ENCODE data around the gene FAM162B.
"Not testable (repeated sequence)": the region's sequence is repeated elsewhere in the genome, so short reads cannot be mapped to it uniquely, and the experiment has no call there.

Gene FAM162B

DNA sequence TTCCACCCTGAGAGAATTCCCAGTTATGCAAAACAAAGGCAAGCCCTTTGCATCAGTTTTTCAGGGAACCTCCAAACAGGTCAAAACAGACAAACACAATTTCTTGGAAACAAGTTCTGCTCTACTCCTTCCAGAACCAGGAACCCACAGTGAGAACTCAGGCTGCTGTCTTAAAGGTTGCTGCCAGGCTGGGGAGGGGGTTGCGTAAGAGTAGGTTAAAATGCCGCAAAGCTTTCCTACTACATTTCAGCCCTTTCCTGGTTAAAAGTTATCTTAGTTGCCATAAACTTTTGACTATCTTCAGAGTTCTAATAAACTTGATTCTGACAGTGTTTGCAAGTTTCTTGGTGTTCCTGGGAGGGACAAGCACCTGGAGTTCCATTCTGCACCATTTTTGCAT is 50.8 kb downstream of the FAM162B start:
- Histone ChIP-seq H3K4me3 (ENCODE audit: low read depth in 1 of 2, low read length in 2 of 2) (no peak overlapping the region), H3K36me3 (ENCODE audit: control insufficient read depth in 1 of 2, insufficient read depth in 2 of 2, low read length in 2 of 2) (peaks cover 20 to 44% of the 10 kb centered on the region in 2 donors), H3K27me3 (ENCODE audit: low read depth, low read length) (no peaks in the 10 kb centered on the region), H3K4me1 (ENCODE audit: control insufficient read depth in 1 of 2, insufficient read depth in 2 of 2, low read length in 2 of 2) (no peaks in the 10 kb centered on the region), H3K9me3 (ENCODE audit: control insufficient read depth in 1 of 2, low read length in 2 of 2) (no peaks in the 10 kb centered on the region), H3K27ac (ENCODE audit: low read length) (no peak overlapping the region)

DNA sequence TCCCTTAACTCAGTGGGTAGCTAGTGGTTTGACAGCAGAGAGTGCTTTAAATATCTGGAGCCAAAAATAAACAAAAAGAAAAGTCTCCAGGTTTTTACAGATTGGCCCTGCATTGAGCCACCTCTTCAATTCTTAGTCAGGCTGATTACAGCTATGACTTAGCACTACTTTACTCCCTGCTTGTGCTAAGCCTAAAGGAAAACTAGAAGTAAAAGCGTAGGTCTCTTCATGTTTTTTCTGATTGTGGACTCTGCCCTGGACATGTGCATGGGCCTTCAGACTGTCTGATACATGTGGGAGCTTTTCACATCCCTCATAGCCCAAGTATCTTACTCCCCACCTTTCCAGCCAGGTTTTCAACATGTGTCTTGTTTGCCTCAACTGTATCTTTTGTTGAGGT is 51.2 kb downstream of the FAM162B start:
- Histone ChIP-seq H3K27ac (ENCODE audit: low read length) (no peak overlapping the region), H3K36me3 (ENCODE audit: control insufficient read depth in 1 of 2, insufficient read depth in 2 of 2, low read length in 2 of 2) (peaks cover 18 to 45% of the 10 kb centered on the region in 2 donors), H3K9me3 (ENCODE audit: control insufficient read depth in 1 of 2, low read length in 2 of 2) (no peaks in the 10 kb centered on the region), H3K27me3 (ENCODE audit: low read depth, low read length) (no peaks in the 10 kb centered on the region), H3K4me3 (ENCODE audit: low read depth in 1 of 2, low read length in 2 of 2) (no peak overlapping the region), H3K4me1 (ENCODE audit: control insufficient read depth in 1 of 2, insufficient read depth in 2 of 2, low read length in 2 of 2) (no peaks in the 10 kb centered on the region)

DNA sequence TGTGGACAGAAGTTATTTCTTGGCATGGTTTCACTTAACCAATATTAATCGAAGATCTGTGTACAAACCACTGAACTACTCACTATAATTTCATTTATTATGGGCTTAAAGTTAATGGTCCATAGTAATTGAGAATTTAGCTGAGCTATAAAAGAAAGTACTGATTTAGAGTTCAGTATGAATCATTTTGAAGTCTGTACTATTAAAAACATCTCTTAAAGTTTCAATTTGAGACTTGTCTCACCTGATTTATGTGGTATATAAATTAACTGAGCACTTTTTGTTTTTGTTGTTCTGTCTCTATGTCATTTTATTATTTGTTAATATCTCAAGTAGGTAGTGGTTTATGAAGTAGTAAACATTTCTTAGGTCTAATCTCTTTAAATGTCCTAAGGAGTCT is 59.6 kb downstream of the FAM162B start:
- Histone ChIP-seq H3K27ac (ENCODE audit: low read length) (no peak overlapping the region), H3K27me3 (ENCODE audit: low read depth, low read length) (no peaks in the 10 kb centered on the region), H3K9me3 (ENCODE audit: control insufficient read depth in 1 of 2, low read length in 2 of 2) (no peaks in the 10 kb centered on the region), H3K4me3 (ENCODE audit: low read depth in 1 of 2, low read length in 2 of 2) (no peak overlapping the region), H3K4me1 (ENCODE audit: control insufficient read depth in 1 of 2, insufficient read depth in 2 of 2, low read length in 2 of 2) (no peaks in the 10 kb centered on the region), H3K36me3 (ENCODE audit: control insufficient read depth in 1 of 2, insufficient read depth in 2 of 2, low read length in 2 of 2) (peaks cover 0 to 40% of the 10 kb centered on the region in 2 donors)

GRCh38 chr6:116703888-116704287 is 61.6 kb downstream of the FAM162B start:
- peaks cover 0 to 42% of the 10 kb centered on the region in 2 donors for H3K36me3 ChIP-seq (ENCODE audit: control insufficient read depth in 1 of 2, insufficient read depth in 2 of 2, low read length in 2 of 2)
- H3K27ac ChIP-seq (ENCODE audit: low read length); H3K4me3 ChIP-seq (ENCODE audit: low read depth in 1 of 2, low read length in 2 of 2); H3K4me1 ChIP-seq (ENCODE audit: control insufficient read depth in 1 of 2, insufficient read depth in 2 of 2, low read length in 2 of 2); H3K27me3 ChIP-seq (ENCODE audit: low read depth, low read length); H3K9me3 ChIP-seq (ENCODE audit: control insufficient read depth in 1 of 2, low read length in 2 of 2): not testable (repeated sequence)
